K562 (cell line): ENCODE measurements around the gene MYCL. TPM values are rescaled to one million over a fixed set of nuclear protein-coding genes. Genes with fewer than 3 reads are reported as not detected.

ENCODE experiments used
- ATAC-seq: fragments of 200-7000 bp; cut with Tn5 transposase; 3 replicates; pipeline ENCODE4 v1.9.1; 2020; ENCODE audit warnings: moderate library complexity
- BruUV-seq: library from RNA; stranded (reverse); fragments of 400-500 nt; replicated peaks from 2 replicates; lab custom pipeline; 2021; lab: Mats Ljungman, UMichigan
- CTCF ChIA-PET: fragments of 300-600 bp; formaldehyde crosslinking; extraction: SDS; loops from one replicate; lab custom pipeline; 2021; ENCODE audit warnings: low intra/inter-chr PET ratio; lab: Yijun Ruan, JAX
- POLR2A ChIA-PET: fragments of 300-600, 350-650 bp; sonication (Branson Sonifier 250); formaldehyde crosslinking; extraction: SDS; loops from one replicate; lab custom pipeline; 2021; ENCODE audit warnings: antibody characterized with exemption, inconsistent platforms; lab: Yijun Ruan, JAX
- DNase-seq, 4 experiments: peaks; one replicate each; pipeline versions ENCODE4 v3.0.0 to v3.0.0-alpha.2; 2011 to 2018; ENCODE audit warnings: low spot score in 3 of 4, mixed read lengths in 3 of 4; ENCODE audit errors: extremely low read depth in 1 of 4
- FAIRE-seq: peaks from 2 replicates; lab custom pipeline; 2011; peaks lifted over from hg19 to GRCh38; lab: Jason Lieb, UNC
- H2AFZ ChIP-seq: 2 replicates; pipeline ENCODE4 v1.6.0; 2011; ENCODE audit warnings: low read depth, low read length, control low read depth, inconsistent platforms
- H3K27ac ChIP-seq: fragments of 200-600 bp; 3 replicates; pipeline ENCODE4 v1.8.0; 2011; ENCODE audit warnings: low read depth, mild to moderate bottlenecking, control low read depth, inconsistent platforms, low read length, moderate library complexity, mixed read lengths; ENCODE audit errors: extremely low read depth
- H3K27me3 ChIP-seq, 2 experiments: fragments of 300-600 bp in 1 of 2; 2 replicates in 1 of 2; 3 replicates in 1 of 2; pipeline versions ENCODE4 v1.6.0 to v1.8.0; 2011; ENCODE audit warnings: inconsistent platforms in 2 of 2, low read length in 2 of 2, mild to moderate bottlenecking in 1 of 2, mixed read lengths in 1 of 2, moderate library complexity in 1 of 2; ENCODE audit not compliant: control insufficient read depth in 2 of 2, insufficient read depth in 2 of 2
- H3K36me3 ChIP-seq: fragments of 300-600 bp; 3 replicates; pipeline ENCODE4 v1.8.0; 2011; ENCODE audit warnings: mild to moderate bottlenecking, low read length, inconsistent platforms; ENCODE audit not compliant: control insufficient read depth, insufficient read depth
- H3K4me1 ChIP-seq, 2 experiments: fragments of 200-600 bp in 1 of 2; replicated peaks in 1 of 2; 2 replicates in 1 of 2; 3 replicates in 1 of 2; pipeline versions ENCODE4 v1.5.1 to v1.8.0; 2011; ENCODE audit warnings: inconsistent platforms in 2 of 2, low read length in 2 of 2, mild to moderate bottlenecking in 1 of 2, mixed read lengths in 1 of 2, moderate library complexity in 1 of 2; ENCODE audit not compliant: control insufficient read depth in 2 of 2, insufficient read depth in 2 of 2
- H3K4me2 ChIP-seq: 2 replicates; pipeline ENCODE4 v1.6.1; 2011; ENCODE audit warnings: low read length, control low read depth, inconsistent platforms, mixed read lengths; ENCODE audit not compliant: insufficient read depth
- H3K4me3 ChIP-seq: fragments of 200-600 bp; sonication (generic), shearing (Covaris generic); 2 replicates; pipeline ENCODE4 v1.5.1; 2016; ENCODE audit warnings: control low read depth, inconsistent platforms
- H3K79me2 ChIP-seq: fragments of 200-600 bp; 3 replicates; pipeline ENCODE4 v1.8.0; 2011; ENCODE audit warnings: low read length, inconsistent platforms; ENCODE audit not compliant: control insufficient read depth, insufficient read depth
- H3K9ac ChIP-seq, 2 experiments: 2 replicates each; pipeline versions ENCODE4 v1.6.0 to v1.6.1; 2011; ENCODE audit warnings: low read depth in 2 of 2, low read length in 2 of 2, control low read depth in 1 of 2, inconsistent platforms in 1 of 2, mild to moderate bottlenecking in 1 of 2, mixed read lengths in 1 of 2; ENCODE audit not compliant: insufficient read depth in 1 of 2
- H3K9me1 ChIP-seq: one replicate; pipeline ENCODE4 v1.6.0; 2011; ENCODE audit warnings: inconsistent platforms, mild to moderate bottlenecking, low read length, moderate library complexity; ENCODE audit not compliant: control insufficient read depth, insufficient read depth
- H3K9me3 ChIP-seq: replicated peaks from 2 replicates; pipeline ENCODE4 v1.5.1; 2011; ENCODE audit warnings: low read depth, low read length, inconsistent platforms; ENCODE audit not compliant: control insufficient read depth, insufficient read depth
- H4K20me1 ChIP-seq: replicated peaks from 2 replicates; pipeline ENCODE4 v1.6.1; 2011; ENCODE audit warnings: low read length, inconsistent platforms, mixed read lengths; ENCODE audit not compliant: control insufficient read depth, insufficient read depth
- CBX1 ChIP-seq: sonication (generic); IDR thresholded peaks from 2 replicates; pipeline ENCODE4 v1.6.1; 2016; ENCODE audit warnings: antibody characterized with exemption, low read depth, mild to moderate bottlenecking
- CTCF ChIP-seq, 3 experiments: IDR thresholded peaks in 2 of 3; conservative IDR thresholded peaks in 1 of 3; 2 replicates each; pipeline ENCODE4 v1.5.1; 2011 to 2012; ENCODE audit warnings: low read length in 3 of 3, mild to moderate bottlenecking in 3 of 3, control low read depth in 2 of 3, improper control_type of control experiment in 1 of 3, inconsistent platforms in 1 of 3, low read depth in 1 of 3, mixed read lengths in 1 of 3, moderate library complexity in 1 of 3; ENCODE audit not compliant: insufficient read depth in 2 of 3
- FOXK1 ChIP-seq: sonication (generic); formaldehyde crosslinking; IDR thresholded peaks from 2 replicates; pipeline ENCODE4 v1.8.0; 2022; ENCODE audit warnings: missing genetic modification reagents, mild to moderate bottlenecking, borderline replicate concordance
- GTF2B ChIP-seq: IDR thresholded peaks from 2 replicates; pipeline ENCODE4 v1.6.1; 2011; ENCODE audit not compliant: insufficient read length; ENCODE audit errors: extremely low read depth
- HDAC1 ChIP-seq, 2 experiments: fragments of 450-650 bp; IDR thresholded peaks; 2 replicates each; pipeline ENCODE4 v1.6.1; 2016 to 2017; ENCODE audit warnings: inconsistent platforms in 1 of 2, mild to moderate bottlenecking in 1 of 2, moderate library complexity in 1 of 2
- KAT7 ChIP-seq: sonication (generic); formaldehyde crosslinking; IDR thresholded peaks from 2 replicates; pipeline ENCODE4 v1.8.0; 2022; ENCODE audit warnings: missing genetic modification reagents, mild to moderate bottlenecking, borderline replicate concordance
- KDM1A ChIP-seq, 2 experiments: fragments of 450-650 bp; IDR thresholded peaks; 2 replicates each; pipeline ENCODE4 v1.6.1; 2016; ENCODE audit warnings: mild to moderate bottlenecking in 2 of 2
- POLR2A ChIP-seq: fragments of 450-650 bp; conservative IDR thresholded peaks from 2 replicates; pipeline ENCODE4 v1.6.1; 2016
- RCOR1 ChIP-seq, 2 experiments: IDR thresholded peaks; 2 replicates each; pipeline ENCODE4 v1.6.1; 2012; ENCODE audit warnings: low read depth in 2 of 2, low read length in 2 of 2, borderline replicate concordance in 1 of 2, improper control_type of control experiment in 1 of 2
- SIN3A ChIP-seq, 2 experiments: fragments of 150-350 bp in 1 of 2; IDR thresholded peaks; 2 replicates each; pipeline ENCODE4 v1.6.1; 2011 to 2016; ENCODE audit warnings: borderline replicate concordance in 2 of 2, low read depth in 2 of 2, low read length in 2 of 2, mild to moderate bottlenecking in 2 of 2, moderate library complexity in 2 of 2; ENCODE audit not compliant: control insufficient read depth in 1 of 2
- SMARCB1 ChIP-seq: IDR thresholded peaks from 2 replicates; pipeline ENCODE4 v1.6.1; 2011; ENCODE audit warnings: improper control_type of control experiment, low read depth; ENCODE audit not compliant: insufficient read length
- ZMIZ1 ChIP-seq, 2 experiments: fragments of 150-350 bp in 1 of 2; IDR thresholded peaks; 2 replicates each; pipeline ENCODE4 v1.6.1; 2012 to 2016; ENCODE audit warnings: low read depth in 2 of 2, low read length in 2 of 2, mild to moderate bottlenecking in 1 of 2, moderate library complexity in 1 of 2
- ZNF644 ChIP-seq: fragments of 200-800 bp; sonication (Bioruptor generic); IDR thresholded peaks from 2 replicates; pipeline ENCODE4 v1.6.1; 2016; ENCODE audit warnings: low read depth, missing genetic modification characterization, missing compliant biosample characterization
- WGBS: fragments of 100-300 bp; shearing (Covaris generic); methylation state at CpG from one replicate; pipeline ENCODE4 v1.1.6; 2016; ENCODE audit warnings: low coverage, mixed read lengths; ENCODE audit not compliant: insufficient coverage; ENCODE audit errors: missing lambda C conversion rate; 5-methylcytosine and 5-hydroxymethylcytosine counted together
- in situ Hi-C: fragments of 300-500 bp; cut with MboI; formaldehyde crosslinking; loops from 4 replicates; pipeline ENCODE4 v1.15.0; 2018; ENCODE audit warnings: inconsistent platforms, mixed read lengths
- intact Hi-C: fragments of 100-400 bp; cut with micrococcal nuclease; formaldehyde crosslinking; loops from 2 replicates; pipeline ENCODE4 v1.14.2; 2022
- polyA plus RNA-seq, 8 experiments: library from polyadenylated mRNA; depleted of rRNA in 4 of 8; stranded (reverse) in 5 of 8; unstranded in 3 of 8; fragments of >200 nt; fragmentation: Nextera tagmentation in 2 of 8; fragmentation: Illumina TruSeq in 1 of 8; extraction: Ambion mirVana in 2 of 8; extraction: Trizol in 1 of 8; gene quantifications; 2 replicates each; pipeline versions ENCODE4 v1.2.1 to v1.2.3, GENCODE V29; 2011 to 2014; ENCODE audit warnings: inconsistent platforms in 1 of 8, missing spikeins in 1 of 8
- total RNA-seq, 7 experiments: library from RNA; depleted of rRNA in 6 of 7; stranded (reverse); fragments of >200 nt in 6 of 7; fragmentation: Illumina TruSeq in 2 of 7; extraction: Trizol in 2 of 7; gene quantifications; 2 replicates each; pipeline versions ENCODE4 v1.2.1 to v1.2.3, GENCODE V29; 2011 to 2021; ENCODE audit warnings: low replicate concordance in 1 of 7

The MYCL gene
- total and polyA plus RNA-seq, 9 of the 15 experiments (the other 6 are each of a cell fraction or from before 2014, with no cell fraction given): 3.5 to 22.0 (median 12.8) TPM

GRCh38 chr1:39896909-39897685 is 4.6 kb downstream of the MYCL start:
- H4K20me1 ChIP-seq: no peaks in the 10 kb centered on the region
- 70% methylated on average over 10 of the region's 11 CpGs for WGBS
- TF ChIP-seq FOXK1 (CRISPR knock-in tag) (0 out of 2 replicates have a peak, but pooled peaks have one; percentile 25), CBX1 (peak; percentile 80; the same call in 1 of the 2 replicates), KDM1A (IDR thresholded peaks at IDR 0.05) (0 out of 4 replicates have a peak, but pooled peaks of 1 of the 2 experiments have one; percentile 11), POLR2A (peak; percentile 85), CTCF (IDR thresholded peaks at IDR 0.05 in 2 of 3, conservative IDR thresholded peaks at IDR 0.05 in 1 of 3; ENCODE audit: insufficient read depth in 2 of 3, low read depth in 1 of 3, low read length in 3 of 3) (peak in 1 of 3 experiments; percentile 11; a peak in 2 of 6 replicates), KAT7 (CRISPR knock-in tag) (0 out of 2 replicates have a peak, but pooled peaks have one; percentile 32), HDAC1 (IDR thresholded peaks at IDR 0.05) (no peak), GTF2B (peak; percentile 27), RCOR1 (IDR thresholded peaks at IDR 0.05; ENCODE audit: borderline replicate concordance in 1 of 2, low read depth in 2 of 2, low read length in 2 of 2) (0 out of 4 replicates have a peak, but pooled peaks of 1 of the 2 experiments have one; percentile 20), ZMIZ1 (IDR thresholded peaks at IDR 0.05; ENCODE audit: low read depth in 2 of 2, low read length in 2 of 2) (0 out of 4 replicates have a peak, but pooled peaks of 1 of the 2 experiments have one; percentile 18), SMARCB1 (no peak), ZNF644 (no peak), SIN3A (IDR thresholded peaks at IDR 0.05; ENCODE audit: borderline replicate concordance in 2 of 2, control insufficient read depth in 1 of 2, low read depth in 2 of 2, low read length in 2 of 2) (peak in 1 of 2 experiments; percentile 22; a peak in 1 of 4 replicates)

More at GRCh38 chr1:39896909-39897685, 4.6 kb downstream of the MYCL start:
- H3K9me1 ChIP-seq: peaks cover 4% of the 10 kb centered on the region
- no peak overlapping the region; the same call in 2 of the 3 replicates for H3K27ac ChIP-seq
- FAIRE-seq: no peak
- no peak overlapping the region for H2AFZ ChIP-seq
- no peak overlapping the region for H3K4me2 ChIP-seq
- TSS peak; percentile 98 for BruUV-seq
- peaks cover 23% of the 10 kb centered on the region for H3K79me2 ChIP-seq
- in situ Hi-C loops: no loop called here
- POLR2A ChIA-PET: interaction anchor here (0.7 to 8.9 kb wide), 10 partner anchors 9 to 159 kb away, joined by 3 to 92 read pairs (median 4); partner anchors contain the start of genes CAP1 and TRIT1
- H3K9ac ChIP-seq: peak overlapping the region in 1 of 2 experiments; percentile 29; a peak in 1 of 4 replicates
- peak in 1 of 4 experiments; percentile 39 for DNase-seq
- H3K4me1 ChIP-seq: peaks cover 38 to 66% of the 10 kb centered on the region in 2 experiments
- H3K4me3 ChIP-seq: no peak overlapping the region
- intact Hi-C loops: loop anchor here (5.0 kb wide), 1 partner anchor 65 kb away; no protein-coding TSS in a partner anchor
- CTCF ChIA-PET: no interaction called here
- H3K36me3 ChIP-seq: no peaks in the 10 kb centered on the region; the same call in 2 of the 3 replicates
- H3K27me3 ChIP-seq: no peaks in the 10 kb centered on the region
- no peak for ATAC-seq
- no peaks in the 10 kb centered on the region for H3K9me3 ChIP-seq
